ENCODE data around the gene PCCA. TPM values are rescaled to one million over a fixed set of nuclear protein-coding genes. Genes with fewer than 3 reads are reported as not detected.

Gene PCCA
- total RNA-seq, 1 donor from 2014 or later, result 3.6 TPM

DNA sequence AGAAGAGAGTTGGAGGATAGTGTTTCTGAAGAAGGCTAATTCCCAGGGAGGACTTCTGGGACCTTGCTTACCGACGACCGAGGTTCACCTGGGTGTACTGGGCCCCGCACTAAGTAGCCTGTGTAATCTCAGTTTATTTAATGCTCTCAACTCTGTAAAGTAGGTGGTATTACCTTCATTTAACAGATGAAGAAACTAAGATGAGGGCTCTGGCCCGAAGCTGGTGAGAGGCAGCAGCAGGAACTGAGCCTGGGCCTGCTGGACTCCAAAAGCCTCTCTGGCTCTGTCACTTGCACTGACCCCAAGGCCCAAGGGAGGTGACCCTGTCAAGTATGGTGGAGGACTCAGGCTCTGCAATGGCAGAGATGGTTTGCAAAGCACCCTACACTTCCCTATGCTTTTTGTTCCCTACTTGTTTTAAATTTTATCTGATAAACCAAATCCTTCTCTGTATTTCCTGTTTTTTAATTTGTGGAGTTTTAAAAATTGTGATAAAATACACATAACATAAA lies 449.1 kb downstream of the PCCA start:
- no peak for DNase-seq (ENCODE audit: low spot score in 2 of 2)
- Histone ChIP-seq H3K27ac (no peak overlapping the region), H3K4me3 (no peak overlapping the region), H3K27me3 (no peaks in the 10 kb centered on the region), H3K36me3 (peaks cover 0 to 3% of the 10 kb centered on the region in 2 donors), H3K9me3 (no peaks in the 10 kb centered on the region), H3K4me1 (no peaks in the 10 kb centered on the region)
- TF ChIP-seq CTCF (IDR thresholded peaks at IDR 0.05), result no peak
- intact Hi-C loops (cut with DNase I), result no loop called here

GRCh38 chr13:100540621-100541020 lies 451.7 kb downstream of the PCCA start:
- no peak for TF ChIP-seq CTCF (IDR thresholded peaks at IDR 0.05)
- Histone ChIP-seq H3K27me3 (no peaks in the 10 kb centered on the region), H3K4me1 (no peaks in the 10 kb centered on the region), H3K27ac (no peak overlapping the region), H3K4me3 (no peak overlapping the region), H3K36me3 (no peaks in the 10 kb centered on the region), H3K9me3 (no peaks in the 10 kb centered on the region)
- intact Hi-C loops (cut with DNase I), result no loop called here
- no peak for DNase-seq (ENCODE audit: low spot score in 2 of 2)

- Histone ChIP-seq H3K36me3 (no peaks in the 10 kb centered on the region), H3K27ac (no peak overlapping the region), H3K4me1 (no peaks in the 10 kb centered on the region), H3K4me3 (no peak overlapping the region), H3K9me3 (no peaks in the 10 kb centered on the region), H3K27me3 (no peaks in the 10 kb centered on the region)
- no peak for TF ChIP-seq CTCF (IDR thresholded peaks at IDR 0.05)
- no peak for DNase-seq (ENCODE audit: low spot score in 2 of 2)
- intact Hi-C loops (cut with DNase I), result no loop called here
These were observed 453.3 kb downstream of the PCCA start for GRCh38 chr13:100541897-100542825.

DNA sequence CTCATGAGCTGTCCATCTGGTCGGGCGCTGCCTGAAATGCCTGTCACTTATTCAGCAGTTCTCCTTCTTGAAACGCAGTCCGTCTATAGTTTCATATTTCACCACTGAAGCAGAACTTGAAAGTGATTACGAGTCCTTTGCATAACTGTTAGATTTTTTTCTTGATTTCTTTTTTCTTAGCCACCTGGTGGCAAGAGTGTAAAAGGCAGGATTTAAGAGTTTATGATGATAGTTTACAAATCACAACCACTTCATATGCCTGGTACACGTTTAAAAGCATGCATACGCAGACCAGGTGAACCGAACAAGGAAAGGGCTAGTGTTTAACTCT lies 453.9 kb downstream of the PCCA start:
- Histone ChIP-seq H3K27me3 (no peaks in the 10 kb centered on the region), H3K4me3 (no peak overlapping the region), H3K9me3 (no peaks in the 10 kb centered on the region), H3K27ac (no peak overlapping the region), H3K4me1 (peaks cover 0 to 2% of the 10 kb centered on the region in 2 donors), H3K36me3 (no peaks in the 10 kb centered on the region)
- peak in 1 of 3 experiments; percentile 10 for TF ChIP-seq CTCF (IDR thresholded peaks at IDR 0.05)
- intact Hi-C loops (cut with DNase I), result no loop called here
- DNase-seq (ENCODE audit: low spot score in 2 of 2), result no peak

GRCh38 chr13:100543872-100544602 lies 455.1 kb downstream of the PCCA start:
- Histone ChIP-seq H3K9me3 (no peaks in the 10 kb centered on the region), H3K4me1 (peaks cover 0 to 3% of the 10 kb centered on the region in 2 donors), H3K36me3 (no peaks in the 10 kb centered on the region), H3K27me3 (no peaks in the 10 kb centered on the region), H3K27ac (no peak overlapping the region), H3K4me3 (no peak overlapping the region)
- peak in 1 of 2 donors; percentile 53 for DNase-seq (ENCODE audit: low spot score in 2 of 2)
- intact Hi-C loops (cut with DNase I), result no loop called here
- no peak for TF ChIP-seq CTCF (IDR thresholded peaks at IDR 0.05)
